Right lobe of liver (tissue), 6 donors: Measurements from ENCODE around the gene PRSS48. TPM values are rescaled to one million over a fixed set of nuclear protein-coding genes. Genes with fewer than 3 reads are reported as not detected.
"Not testable (repeated sequence)": the region's sequence is repeated elsewhere in the genome, so short reads cannot be mapped to it uniquely, and the experiment has no call there.

Source experiments
- ATAC-seq, 4 donors: fragments of 200-7000 bp; cut with Tn5 transposase; one replicate each; pipeline ENCODE4 v1.9.1; 2020; ENCODE audit warnings: mild to moderate bottlenecking in 4 of 4, moderate library complexity in 4 of 4
- DNase-seq, 3 donors: peaks; one replicate each; pipeline ENCODE4 v3.0.0-alpha.2; 2020
- H3K27ac ChIP-seq, 3 donors: fragments of 200-600 bp; one replicate each; pipeline ENCODE4 v1.8.0; 2022
- H3K27me3 ChIP-seq, 2 donors: fragments of 200-600 bp; one replicate each; pipeline ENCODE4 v1.8.0; 2022
- H3K36me3 ChIP-seq, 4 donors: fragments of 200-600 bp; sonication (generic) in 1 of 4; one replicate each; pipeline versions ENCODE4 v1.5.1 to v1.8.0; 2017 to 2022; ENCODE audit warnings: control low read depth in 1 of 4
- H3K4me1 ChIP-seq, 4 donors: fragments of 200-600 bp; sonication (generic) in 1 of 4; one replicate each; pipeline versions ENCODE4 v1.5.1 to v1.8.0; 2017 to 2022; ENCODE audit warnings: control low read depth in 1 of 4
- H3K4me3 ChIP-seq, 3 donors: fragments of 200-600 bp; one replicate each; pipeline ENCODE4 v1.8.0; 2022
- H3K9me3 ChIP-seq, 4 donors: fragments of 200-600 bp; sonication (generic) in 1 of 4; one replicate each; pipeline versions ENCODE4 v1.5.1 to v1.8.0; 2017 to 2022; ENCODE audit warnings: control low read depth in 1 of 4
- CTCF ChIP-seq, 4 donors: fragments of 200-600 bp in 3 of 4; fragments of 450-650 bp in 1 of 4; IDR thresholded peaks; one replicate each; pipeline versions ENCODE4 v1.5.1 to v1.8.0; 2016 to 2022; ENCODE audit warnings: antibody characterized with exemption in 4 of 4, mild to moderate bottlenecking in 2 of 4
- POLR2A ChIP-seq: fragments of 450-650 bp; IDR thresholded peaks from one replicate; pipeline ENCODE4 v1.6.1; 2017; ENCODE audit warnings: antibody characterized with exemption, mild to moderate bottlenecking
- WGBS: methylation state at CpG from one replicate; pipeline ENCODE4 v1.1.6; 2018; ENCODE audit warnings: low coverage, low lambda C conversion rate; ENCODE audit not compliant: insufficient coverage; ENCODE audit errors: missing lambda C conversion rate; 5-methylcytosine and 5-hydroxymethylcytosine counted together
- intact Hi-C, 2 donors: fragments of 100-400 bp; cut with DNase I; formaldehyde crosslinking; loops; one replicate each; pipeline versions ENCODE4 v1.11.2 to v1.14.1; 2022
- total RNA-seq, 6 experiments: library from RNA; depleted of rRNA in 2 of 6; stranded (reverse); fragments of >200 nt in 2 of 6; fragmentation: NEBNext Ultra II Directional in 3 of 6; extraction: Animal tissue kit (Norgen Biotek cat#: 25700) in 3 of 6; gene quantifications; one replicate each; pipeline versions ENCODE4 v1.1.0 to v1.2.4, GENCODE V29; 2016 to 2023
- donor health status: DM: no; HTN: yes; CAD: no.
- donor health status: DM: no; HTN: no; CAD: no.
- donor health status: DM: no; HTN: no; CAD: no.
- donor health status: DM: no; HTN: yes; CAD: no.
- donor health status: DM: no; HTN: yes; CAD: no.

Gene PRSS48
- total RNA-seq, 6 experiments from 2014 or later: not detected

- H3K4me3 ChIP-seq: no peak overlapping the region
- TF ChIP-seq POLR2A: no peak
- no peak for TF ChIP-seq CTCF (IDR thresholded peaks at IDR 0.05)
- no peaks in the 10 kb centered on the region for H3K27me3 ChIP-seq
- no peaks in the 10 kb centered on the region for H3K36me3 ChIP-seq
- H3K27ac ChIP-seq: peak overlapping the region in 1 of 3 donors; percentile 28
- H3K9me3 ChIP-seq: no peaks in the 10 kb centered on the region
- 9% methylated on average over 2 of the region's 2 CpGs for WGBS
- ATAC-seq: peak in 3 of 4 donors; percentile 42 to 47 (median 42)
- intact Hi-C loops: no loop called here
- DNase-seq: no peak
- H3K4me1 ChIP-seq: peaks cover 0 to 55% (median 19%) of the 10 kb centered on the region in 4 donors
Measured at GRCh38 chr4:151316645-151317044, 39.7 kb downstream of the PRSS48 start.

GRCh38 chr4:151318307-151319006, 41.5 kb downstream of the PRSS48 start:
- H3K36me3 ChIP-seq: no peaks in the 10 kb centered on the region
- 78% methylated on average over 1 of the region's 1 CpG for WGBS
- DNase-seq (no peak), ATAC-seq (no peak)
- H3K27me3 ChIP-seq: no peaks in the 10 kb centered on the region
- TF ChIP-seq POLR2A (no peak), CTCF (IDR thresholded peaks at IDR 0.05) (no peak)
- peaks cover 0 to 66% (median 23%) of the 10 kb centered on the region in 4 donors for H3K4me1 ChIP-seq
- H3K27ac ChIP-seq: no peak overlapping the region
- intact Hi-C loops: no loop called here
- no peak overlapping the region for H3K4me3 ChIP-seq
- H3K9me3 ChIP-seq: no peaks in the 10 kb centered on the region

DNA sequence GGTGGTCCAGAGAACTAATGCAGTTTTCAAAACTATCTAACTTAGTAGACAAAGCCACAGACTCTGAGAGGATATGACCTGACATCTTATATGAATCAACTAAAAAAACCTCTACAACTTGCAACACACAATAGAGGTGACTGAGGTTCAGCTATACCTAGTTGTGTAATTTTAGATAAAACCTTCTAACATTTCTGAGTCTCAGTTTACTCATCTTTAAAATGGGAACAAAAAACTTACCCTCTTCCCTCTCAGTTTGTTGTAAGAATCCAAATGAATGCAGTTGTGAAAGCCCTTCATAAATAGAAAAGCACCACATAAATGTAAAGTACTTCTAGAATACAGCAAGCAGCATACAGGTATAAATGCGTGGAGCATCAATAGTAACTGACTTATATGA, 42.5 kb downstream of the PRSS48 start:
- TF ChIP-seq POLR2A: no peak
- TF ChIP-seq CTCF (IDR thresholded peaks at IDR 0.05): no peak
- 100% methylated on average over 1 of the region's 1 CpG for WGBS
- intact Hi-C loops: no loop called here
- Histone ChIP-seq H3K4me3 (no peak overlapping the region), H3K4me1 (peaks cover 0 to 72% (median 19%) of the 10 kb centered on the region in 4 donors), H3K27ac (no peak overlapping the region), H3K27me3 (no peaks in the 10 kb centered on the region), H3K36me3 (no peaks in the 10 kb centered on the region), H3K9me3 (no peaks in the 10 kb centered on the region)
- DNase-seq: no peak
- no peak for ATAC-seq

GRCh38 chr4:151321586-151321985, 44.6 kb downstream of the PRSS48 start:
- intact Hi-C loops: no loop called here
- Histone ChIP-seq H3K4me1 (peaks cover 0 to 65% (median 15%) of the 10 kb centered on the region in 4 donors), H3K27me3 (no peaks in the 10 kb centered on the region), H3K27ac (no peak overlapping the region), H3K36me3 (no peaks in the 10 kb centered on the region), H3K4me3 (no peak overlapping the region), H3K9me3 (no peaks in the 10 kb centered on the region)
- no peak for DNase-seq
- TF ChIP-seq POLR2A: no peak
- TF ChIP-seq CTCF (IDR thresholded peaks at IDR 0.05): no peak
- 100% methylated on average over 1 of the region's 1 CpG for WGBS
- no peak for ATAC-seq

- H3K27ac ChIP-seq, H3K27me3 ChIP-seq, H3K36me3 ChIP-seq, intact Hi-C loops, DNase-seq, ATAC-seq, H3K9me3 ChIP-seq, H3K4me3 ChIP-seq: not testable (repeated sequence)
- peaks cover 0 to 62% (median 12%) of the 10 kb centered on the region in 4 donors for H3K4me1 ChIP-seq
- 33% methylated on average over 1 of the region's 4 CpGs for WGBS
Measured at GRCh38 chr4:151322161-151322560, 45.2 kb downstream of the PRSS48 start.
